Aorta (tissue), 5 donors: ENCODE data around the gene C4orf17. TPM values are rescaled to one million over a fixed set of nuclear protein-coding genes. Genes with fewer than 3 reads are reported as not detected.
"Not testable (repeated sequence)": the region's sequence is repeated elsewhere in the genome, so short reads cannot be mapped to it uniquely, and the experiment has no call there.

ENCODE experiments used
- ATAC-seq: fragments of 200-7000 bp; cut with Tn5 transposase; one replicate; pipeline ENCODE4 v1.9.1; 2022; ENCODE audit warnings: moderate library complexity; ENCODE audit not compliant: low FRiP score
- DNase-seq, 2 donors: peaks; one replicate each; pipeline ENCODE4 v3.0.0-alpha.2; 2020
- H3K27ac ChIP-seq, 2 donors: one replicate each; pipeline ENCODE4 v1.5.1; 2013; ENCODE audit warnings: low read length in 2 of 2, mild to moderate bottlenecking in 2 of 2, moderate library complexity in 2 of 2, control low read depth in 1 of 2, inconsistent platforms in 1 of 2, low read depth in 1 of 2
- H3K27me3 ChIP-seq, 2 donors: one replicate each; pipeline ENCODE4 v1.6.1; 2013; ENCODE audit warnings: control low read depth in 1 of 2, low read length in 1 of 2, mild to moderate bottlenecking in 1 of 2, moderate library complexity in 1 of 2; ENCODE audit not compliant: insufficient read depth in 2 of 2, control insufficient read depth in 1 of 2
- H3K36me3 ChIP-seq, 2 donors: one replicate each; pipeline ENCODE4 v1.6.1; 2013; ENCODE audit warnings: control low read depth in 1 of 2, low read length in 1 of 2, mild to moderate bottlenecking in 1 of 2; ENCODE audit not compliant: insufficient read depth in 2 of 2, control insufficient read depth in 1 of 2
- H3K4me1 ChIP-seq, 2 donors: one replicate each; pipeline ENCODE4 v1.6.1; 2013; ENCODE audit warnings: low read length in 2 of 2, control low read depth in 1 of 2, mild to moderate bottlenecking in 1 of 2, moderate library complexity in 1 of 2; ENCODE audit not compliant: insufficient read depth in 2 of 2, control insufficient read depth in 1 of 2
- H3K4me3 ChIP-seq, 2 donors: one replicate each; pipeline ENCODE4 v1.5.1; 2013; ENCODE audit warnings: low read length in 2 of 2, control low read depth in 1 of 2, mild to moderate bottlenecking in 1 of 2
- H3K9me3 ChIP-seq: one replicate; pipeline ENCODE4 v1.6.1; 2013; ENCODE audit warnings: mild to moderate bottlenecking, low read length; ENCODE audit not compliant: control insufficient read depth
- WGBS, 2 donors: extraction: QIAGEN DNeasy Blood & Tissue Kit; methylation state at CpG; one replicate each; pipeline ENCODE4 v1.1.7; 2013; 5-methylcytosine and 5-hydroxymethylcytosine counted together
- intact Hi-C, 2 donors: fragments of 100-400 bp; cut with DNase I; formaldehyde crosslinking; loops; one replicate each; pipeline versions ENCODE4 v1.14.2 to v1.15.0; 2022
- polyA plus RNA-seq, 2 donors: library from polyadenylated mRNA; stranded (reverse); fragments of 200-250 nt; gene quantifications; one replicate each; pipeline ENCODE4 v1.2.3, GENCODE V29; 2013
- total RNA-seq, 2 donors: library from RNA; stranded (reverse); fragmentation: NEBNext Ultra II Directional; extraction: Animal tissue kit (Norgen Biotek cat#: 25700); gene quantifications; one replicate each; pipeline ENCODE4 v1.2.1, GENCODE V29; 2021
- donor health status: healthy with polysubstance abuse.
- donor health status: Bipolar disorder and iron deficiency.
- donor health status: DM: no; HTN: no; CAD: no.
- donor health status: DM: no; HTN: no; CAD: no.
- donor health status: DM: yes; HTN: yes; CAD: no.

C4orf17 gene
- total and polyA plus RNA-seq, 4 donors: not detected

GRCh38 chr4:99518601-99519295 is 7.9 kb downstream of the C4orf17 start:
- no peak overlapping the region for H3K27ac ChIP-seq
- 82 to 86% methylated on average over 6 of the region's 6 CpGs for WGBS, 2 donors
- intact Hi-C loops: no loop called here
- no peaks in the 10 kb centered on the region for H3K27me3 ChIP-seq
- no peak for DNase-seq
- no peak for ATAC-seq
- no peaks in the 10 kb centered on the region for H3K9me3 ChIP-seq
- no peaks in the 10 kb centered on the region for H3K4me1 ChIP-seq
- no peaks in the 10 kb centered on the region for H3K36me3 ChIP-seq
- no peak overlapping the region for H3K4me3 ChIP-seq

GRCh38 chr4:99529228-99529627 is 18.4 kb downstream of the C4orf17 start:
- Histone ChIP-seq H3K36me3 (no peaks in the 10 kb centered on the region), H3K4me1 (no peaks in the 10 kb centered on the region), H3K27me3 (no peaks in the 10 kb centered on the region), H3K27ac (no peak overlapping the region), H3K4me3 (no peak overlapping the region), H3K9me3 (no peaks in the 10 kb centered on the region)
- ATAC-seq (no peak), DNase-seq (no peak)
- intact Hi-C loops: no loop called here

- Histone ChIP-seq H3K9me3 (no peaks in the 10 kb centered on the region), H3K36me3 (no peaks in the 10 kb centered on the region), H3K27ac (no peak overlapping the region), H3K27me3 (no peaks in the 10 kb centered on the region), H3K4me3 (no peak overlapping the region), H3K4me1 (no peaks in the 10 kb centered on the region)
- intact Hi-C loops: no loop called here
- 51 to 52% methylated on average over 3 of the region's 3 CpGs for WGBS, 2 donors
- DNase-seq (no peak), ATAC-seq (no peak)
These were observed 19.1 kb downstream of the C4orf17 start for GRCh38 chr4:99529956-99530355.

- H3K9me3 ChIP-seq, H3K27ac ChIP-seq, DNase-seq, intact Hi-C loops, H3K36me3 ChIP-seq, H3K27me3 ChIP-seq, H3K4me1 ChIP-seq, H3K4me3 ChIP-seq, ATAC-seq: not testable (repeated sequence)
- 22 to 34% methylated on average over 3 of the region's 3 CpGs for WGBS, 2 donors
These were observed 23.9 kb downstream of the C4orf17 start for GRCh38 chr4:99534699-99535098.

GRCh38 chr4:99536271-99536670 is 25.4 kb downstream of the C4orf17 start:
- H3K9me3 ChIP-seq: no peaks in the 10 kb centered on the region
- DNase-seq: no peak
- 42 to 73% methylated on average over 2 of the region's 2 CpGs for WGBS, 2 donors
- intact Hi-C loops: no loop called here
- H3K4me3 ChIP-seq: no peak overlapping the region
- no peaks in the 10 kb centered on the region for H3K4me1 ChIP-seq
- no peaks in the 10 kb centered on the region for H3K36me3 ChIP-seq
- no peak for ATAC-seq
- H3K27ac ChIP-seq: no peak overlapping the region
- H3K27me3 ChIP-seq: no peaks in the 10 kb centered on the region

- Histone ChIP-seq H3K9me3 (no peaks in the 10 kb centered on the region), H3K27me3 (no peaks in the 10 kb centered on the region), H3K27ac (no peak overlapping the region), H3K4me1 (no peaks in the 10 kb centered on the region), H3K36me3 (no peaks in the 10 kb centered on the region), H3K4me3 (no peak overlapping the region)
- DNase-seq: no peak
- no peak for ATAC-seq
- WGBS, 2 donors: 72% methylated on average over 2 of the region's 2 CpGs
- intact Hi-C loops: no loop called here
These were observed 26.0 kb downstream of the C4orf17 start for GRCh38 chr4:99536848-99537247.

- WGBS, 2 donors: 69 to 80% methylated on average over 4 of the region's 4 CpGs
These were observed 26.9 kb downstream of the C4orf17 start for GRCh38 chr4:99537674-99538073.

GRCh38 chr4:99540277-99540939 is 29.6 kb downstream of the C4orf17 start:
- H3K27ac ChIP-seq: no peak overlapping the region
- H3K4me1 ChIP-seq: no peaks in the 10 kb centered on the region
- DNase-seq: no peak
- H3K4me3 ChIP-seq: no peak overlapping the region
- intact Hi-C loops: no loop called here
- H3K36me3 ChIP-seq: no peaks in the 10 kb centered on the region
- H3K9me3 ChIP-seq: no peaks in the 10 kb centered on the region
- H3K27me3 ChIP-seq: no peaks in the 10 kb centered on the region
- no peak for ATAC-seq

More at GRCh38 chr4:99537674-99538073, 26.9 kb downstream of the C4orf17 start:
- Histone ChIP-seq H3K27ac (no peak overlapping the region), H3K27me3 (no peaks in the 10 kb centered on the region), H3K4me1 (no peaks in the 10 kb centered on the region), H3K9me3 (no peaks in the 10 kb centered on the region), H3K36me3 (no peaks in the 10 kb centered on the region), H3K4me3 (no peak overlapping the region)
- intact Hi-C loops: no loop called here
- ATAC-seq: no peak
- no peak for DNase-seq

- 98 to 99% methylated on average over 2 of the region's 2 CpGs for WGBS, 2 donors
- Histone ChIP-seq H3K4me3 (no peak overlapping the region), H3K4me1 (no peaks in the 10 kb centered on the region)
These were observed 42.1 kb downstream of the C4orf17 start for GRCh38 chr4:99552872-99553271.

More at GRCh38 chr4:99552872-99553271, 42.1 kb downstream of the C4orf17 start:
- H3K36me3 ChIP-seq: peaks cover 0 to 2% of the 10 kb centered on the region in 2 donors
- DNase-seq (no peak), ATAC-seq (no peak)
- intact Hi-C loops: no loop called here
- no peaks in the 10 kb centered on the region for H3K27me3 ChIP-seq
- no peaks in the 10 kb centered on the region for H3K9me3 ChIP-seq
- H3K27ac ChIP-seq: no peak overlapping the region
